Naive B cell (primary cell): Measurements from ENCODE around the gene PDE3B. TPM values are rescaled to one million over a fixed set of nuclear protein-coding genes. Genes with fewer than 3 reads are reported as not detected.

Source experiments
- ATAC-seq, 2 donors: fragments of 150-1000 bp; cut with Tn5 transposase; 2 replicates each; pipeline ENCODE4 v1.10.0; 2021; ENCODE audit warnings: low read depth in 2 of 2, mild to moderate bottlenecking in 2 of 2, moderate library complexity in 2 of 2
- DNase-seq: peaks from one replicate; pipeline ENCODE4 v3.0.0; 2022
- H3K27ac Mint-ChIP-seq, 6 donors: one replicate each; pipeline ENCODE4 v1.8.0; 2020 to 2022; ENCODE audit warnings: mild to moderate bottlenecking in 6 of 6, mixed read lengths in 6 of 6, moderate library complexity in 5 of 6, inconsistent platforms in 2 of 6
- H3K27me3 Mint-ChIP-seq, 3 donors: one replicate each; pipeline ENCODE4 v1.8.0; 2021 to 2022; ENCODE audit warnings: mixed read lengths in 3 of 3, mild to moderate bottlenecking in 1 of 3
- H3K36me3 Mint-ChIP-seq, 2 donors: one replicate each; pipeline ENCODE4 v1.8.0; 2020 to 2022; ENCODE audit warnings: mixed read lengths in 2 of 2, inconsistent platforms in 1 of 2, mild to moderate bottlenecking in 1 of 2
- H3K4me1 Mint-ChIP-seq, 3 donors: one replicate each; pipeline ENCODE4 v1.8.0; 2020 to 2022; ENCODE audit warnings: mixed read lengths in 3 of 3, inconsistent platforms in 1 of 3, mild to moderate bottlenecking in 1 of 3, moderate library complexity in 1 of 3
- H3K4me3 Mint-ChIP-seq, 8 donors: one replicate each; pipeline ENCODE4 v1.8.0; 2020 to 2022; ENCODE audit warnings: mild to moderate bottlenecking in 8 of 8, mixed read lengths in 8 of 8, moderate library complexity in 8 of 8, inconsistent platforms in 2 of 8
- H3K9me3 Mint-ChIP-seq, 7 donors: one replicate each; pipeline ENCODE4 v1.8.0; 2020 to 2022; ENCODE audit warnings: mixed read lengths in 7 of 7, mild to moderate bottlenecking in 5 of 7, inconsistent platforms in 2 of 7, moderate library complexity in 1 of 7
- polyA plus RNA-seq, 6 donors: library from polyadenylated mRNA; unstranded; fragments of 300-500 nt; fragmentation: Illumina TruSeq; gene quantifications; one replicate each; pipeline ENCODE4 v1.2.3, GENCODE V29; 2021; ENCODE audit warnings: low read depth in 6 of 6

Gene PDE3B
- polyA plus RNA-seq, 6 donors from 2014 or later, result 0.65 to 5.7 (median 1.6) TPM

DNA sequence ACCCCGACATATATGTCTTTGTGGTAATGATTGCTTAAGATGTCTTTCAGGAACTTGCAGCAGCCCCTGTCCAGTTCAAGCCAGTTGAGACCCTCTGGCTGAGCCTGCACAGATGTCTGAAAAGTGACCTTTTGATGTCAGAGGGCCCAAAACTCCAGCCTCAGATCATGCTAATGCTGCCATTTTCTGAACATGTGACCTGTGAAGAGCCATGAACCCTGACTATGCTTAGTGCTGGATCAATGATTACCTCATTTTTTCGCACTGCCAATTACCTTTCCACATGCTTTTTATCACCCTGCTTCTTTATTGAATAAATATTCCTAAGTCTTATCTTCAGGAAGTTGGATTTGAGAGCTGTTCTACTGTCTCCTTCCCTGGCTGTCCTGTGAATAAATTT, 255.3 kb downstream of the PDE3B start:
- peaks cover 0 to 18% (median 6%) of the 10 kb centered on the region in 3 donors for H3K27me3 Mint-ChIP-seq
- DNase-seq (no peak), ATAC-seq (no peak)
- no peak overlapping the region for H3K27ac Mint-ChIP-seq
- no peaks in the 10 kb centered on the region for H3K36me3 Mint-ChIP-seq
- H3K9me3 Mint-ChIP-seq, result no peaks in the 10 kb centered on the region
- no peaks in the 10 kb centered on the region for H3K4me1 Mint-ChIP-seq
- H3K4me3 Mint-ChIP-seq, result no peak overlapping the region

- H3K4me3 Mint-ChIP-seq, result no peak overlapping the region
- peaks cover 0 to 8% (median 6%) of the 10 kb centered on the region in 3 donors for H3K27me3 Mint-ChIP-seq
- no peak overlapping the region for H3K27ac Mint-ChIP-seq
- ATAC-seq (no peak), DNase-seq (no peak)
- H3K36me3 Mint-ChIP-seq, result no peaks in the 10 kb centered on the region
- peaks cover 32 to 35% (median 34%) of the 10 kb centered on the region in 3 donors for H3K4me1 Mint-ChIP-seq
- no peaks in the 10 kb centered on the region for H3K9me3 Mint-ChIP-seq
These were observed 259.2 kb downstream of the PDE3B start for GRCh38 chr11:14902650-14903350.

GRCh38 chr11:14904745-14905103, 261.1 kb downstream of the PDE3B start:
- Mint-ChIP-seq H3K36me3 (no peaks in the 10 kb centered on the region), H3K9me3 (no peaks in the 10 kb centered on the region), H3K27me3 (peaks cover 0 to 3% (median 0%) of the 10 kb centered on the region in 3 donors), H3K27ac (peak overlapping the region; percentile 54 to 98 (median 92)), H3K4me1 (peaks cover 39 to 44% (median 43%) of the 10 kb centered on the region in 3 donors), H3K4me3 (peak overlapping the region; percentile 85 to 95 (median 92))
- DNase-seq, result peak; percentile 67
- ATAC-seq, result peak; percentile 12 to 17

- peak overlapping the region; percentile 85 to 95 (median 92) for H3K4me3 Mint-ChIP-seq
- DNase-seq (peak; percentile 95), ATAC-seq (peak; percentile 78 to 82)
- peaks cover 39 to 44% (median 43%) of the 10 kb centered on the region in 3 donors for H3K4me1 Mint-ChIP-seq
- no peaks in the 10 kb centered on the region for H3K36me3 Mint-ChIP-seq
- no peaks in the 10 kb centered on the region for H3K9me3 Mint-ChIP-seq
- peak overlapping the region; percentile 91 to 98 (median 98) for H3K27ac Mint-ChIP-seq
- H3K27me3 Mint-ChIP-seq, result peaks cover 0 to 3% (median 0%) of the 10 kb centered on the region in 3 donors
These were observed 261.8 kb downstream of the PDE3B start for GRCh38 chr11:14905104-14906033.

DNA sequence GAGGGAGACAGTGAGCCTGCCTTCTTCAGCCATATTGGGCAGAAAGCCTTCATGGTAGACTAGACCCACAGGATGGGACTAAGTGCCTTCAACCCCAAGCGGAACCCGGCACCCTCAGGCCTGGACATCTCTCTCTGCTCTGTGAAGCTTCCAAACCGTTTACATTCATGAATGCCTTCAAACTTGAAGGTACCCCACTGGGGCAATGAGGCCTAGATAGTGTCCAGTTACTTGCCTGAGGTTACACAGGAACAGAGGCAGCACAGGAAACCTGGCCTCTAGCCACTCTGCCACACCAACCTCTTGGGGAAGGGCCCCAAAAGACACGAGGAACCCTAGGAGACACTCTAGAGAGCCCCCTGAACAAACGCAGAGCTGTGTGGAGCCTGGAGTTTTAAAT, 263.0 kb downstream of the PDE3B start:
- no peak for ATAC-seq
- Mint-ChIP-seq H3K9me3 (no peaks in the 10 kb centered on the region), H3K36me3 (no peaks in the 10 kb centered on the region), H3K4me3 (peak overlapping the region in 4 of 8 donors; percentile 0 to 30 (median 28)), H3K27me3 (peaks cover 0 to 3% (median 0%) of the 10 kb centered on the region in 3 donors), H3K27ac (peak overlapping the region in 5 of 6 donors; percentile 74 to 98 (median 91)), H3K4me1 (peaks cover 39 to 44% (median 43%) of the 10 kb centered on the region in 3 donors)
- DNase-seq, result peak; percentile 14

DNA sequence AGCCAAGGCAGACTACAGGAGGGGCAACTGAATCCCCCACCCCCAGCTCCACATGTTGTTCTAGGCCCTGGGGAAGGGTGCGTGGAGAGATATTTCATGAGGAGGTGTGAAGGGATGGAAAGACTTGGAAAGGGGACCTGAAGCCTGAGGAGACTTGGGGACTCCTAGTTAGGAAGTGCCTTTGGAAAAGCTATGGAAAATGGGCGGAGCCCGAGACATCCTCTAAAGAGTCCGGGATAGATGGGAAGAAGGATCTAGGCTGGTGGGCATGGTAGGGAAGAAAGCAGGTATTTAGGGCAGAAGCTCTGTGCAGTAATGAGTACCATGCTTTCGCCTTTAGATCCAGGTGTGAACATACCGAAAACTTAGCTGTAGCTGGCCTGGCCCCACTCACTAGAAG, 263.4 kb downstream of the PDE3B start:
- peaks cover 0 to 3% (median 0%) of the 10 kb centered on the region in 3 donors for H3K27me3 Mint-ChIP-seq
- DNase-seq (no peak), ATAC-seq (no peak)
- H3K4me3 Mint-ChIP-seq, result peak overlapping the region in 1 of 8 donors; percentile 46
- H3K27ac Mint-ChIP-seq, result peak overlapping the region; percentile 46 to 98 (median 74)
- H3K4me1 Mint-ChIP-seq, result peaks cover 39 to 44% (median 43%) of the 10 kb centered on the region in 3 donors
- no peaks in the 10 kb centered on the region for H3K36me3 Mint-ChIP-seq
- no peaks in the 10 kb centered on the region for H3K9me3 Mint-ChIP-seq

- ATAC-seq, result peak; percentile 40
- Mint-ChIP-seq H3K27ac (peak overlapping the region in 4 of 6 donors; percentile 46 to 91 (median 74)), H3K27me3 (peaks cover 0 to 3% (median 0%) of the 10 kb centered on the region in 3 donors), H3K9me3 (no peaks in the 10 kb centered on the region), H3K4me1 (peaks cover 39 to 44% (median 43%) of the 10 kb centered on the region in 3 donors), H3K4me3 (peak overlapping the region in 1 of 8 donors; percentile 46), H3K36me3 (no peaks in the 10 kb centered on the region)
- peak; percentile 73 for DNase-seq
These were observed 264.0 kb downstream of the PDE3B start for GRCh38 chr11:14907411-14908213.

- DNase-seq (peak; percentile 43), ATAC-seq (peak in 1 of 2 donors; percentile 10)
- Mint-ChIP-seq H3K27ac (peak overlapping the region in 4 of 6 donors; percentile 44 to 52 (median 48)), H3K4me3 (no peak overlapping the region), H3K4me1 (peaks cover 39 to 44% (median 43%) of the 10 kb centered on the region in 3 donors), H3K36me3 (no peaks in the 10 kb centered on the region), H3K9me3 (no peaks in the 10 kb centered on the region), H3K27me3 (peaks cover 0 to 3% (median 0%) of the 10 kb centered on the region in 3 donors)
These were observed 264.7 kb downstream of the PDE3B start for GRCh38 chr11:14908214-14908880.

- H3K4me3 Mint-ChIP-seq, result no peak overlapping the region
- H3K36me3 Mint-ChIP-seq, result no peaks in the 10 kb centered on the region
- H3K27me3 Mint-ChIP-seq, result peaks cover 5 to 23% (median 11%) of the 10 kb centered on the region in 3 donors
- no peaks in the 10 kb centered on the region for H3K4me1 Mint-ChIP-seq
- DNase-seq (no peak), ATAC-seq (no peak)
- H3K9me3 Mint-ChIP-seq, result peaks cover 3 to 15% (median 5%) of the 10 kb centered on the region in 7 donors
- peak overlapping the region in 1 of 6 donors; percentile 22 for H3K27ac Mint-ChIP-seq
These were observed 270.9 kb downstream of the PDE3B start for GRCh38 chr11:14914536-14914935.

- Mint-ChIP-seq H3K4me3 (no peak overlapping the region), H3K4me1 (no peaks in the 10 kb centered on the region), H3K27ac (no peak overlapping the region), H3K36me3 (no peaks in the 10 kb centered on the region), H3K27me3 (peaks cover 5 to 41% (median 24%) of the 10 kb centered on the region in 3 donors), H3K9me3 (peaks cover 3 to 15% (median 7%) of the 10 kb centered on the region in 7 donors)
- no peak for ATAC-seq
- DNase-seq, result no peak
These were observed 272.8 kb downstream of the PDE3B start for GRCh38 chr11:14916403-14916802.
